GM18511 (cell line): ENCODE data around the gene PSMA4.
"Not testable (repeated sequence)": the region's sequence is repeated elsewhere in the genome, so short reads cannot be mapped to it uniquely, and the experiment has no call there.

Experiments
- ATAC-seq: cut with Tn5 transposase; IDR thresholded peaks from one replicate; pipeline ENCODE4 v1.9.1; 2021; ENCODE audit warnings: mild to moderate bottlenecking, moderate library complexity; ENCODE audit not compliant: unreplicated experiment

PSMA4 gene

GRCh38 chr15:78550815-78551214 is 10.6 kb downstream of the PSMA4 start:
- ATAC-seq = no peak

- ATAC-seq = no peak
Measured at GRCh38 chr15:78551902-78552301, 11.7 kb downstream of the PSMA4 start.

GRCh38 chr15:78552597-78552996 is 12.4 kb downstream of the PSMA4 start:
- ATAC-seq = no peak

- ATAC-seq = not testable (repeated sequence)
Measured at GRCh38 chr15:78560201-78560600, 20.0 kb downstream of the PSMA4 start.

GRCh38 chr15:78561490-78561889 is 21.2 kb downstream of the PSMA4 start:
- no peak for ATAC-seq

GRCh38 chr15:78563092-78563491 is 22.8 kb downstream of the PSMA4 start:
- ATAC-seq = no peak

- ATAC-seq = no peak
Measured at GRCh38 chr15:78564743-78565096, 24.5 kb downstream of the PSMA4 start.

GRCh38 chr15:78565097-78565950 is 25.1 kb downstream of the PSMA4 start, which contains the start of gene CHRNA5:
Gene CHRNA5 (plus strand): TSS chr15:78565520. CDS start chr15:78565720, 200 bp downstream.
- peak; percentile 82 for ATAC-seq

GRCh38 chr15:78565951-78566774 is 25.9 kb downstream of the PSMA4 start:
- peak; percentile 27 for ATAC-seq

- ATAC-seq = no peak
Measured at GRCh38 chr15:78567531-78567930, 27.3 kb downstream of the PSMA4 start.

GRCh38 chr15:78570710-78571109 is 30.5 kb downstream of the PSMA4 start:
- ATAC-seq = no peak

GRCh38 chr15:78571382-78571781 is 31.1 kb downstream of the PSMA4 start:
- no peak for ATAC-seq

GRCh38 chr15:78573416-78573815 is 33.2 kb downstream of the PSMA4 start:
- ATAC-seq = no peak

- no peak for ATAC-seq
Measured at GRCh38 chr15:78574944-78575343, 34.7 kb downstream of the PSMA4 start.

- ATAC-seq = no peak
Measured at GRCh38 chr15:78597583-78597982, 57.3 kb downstream of the PSMA4 start.

GRCh38 chr15:78598348-78598747 is 58.1 kb downstream of the PSMA4 start:
- no peak for ATAC-seq

GRCh38 chr15:78599189-78599588 is 58.9 kb downstream of the PSMA4 start:
- no peak for ATAC-seq
